Measurements from ENCODE around the gene NINL.
"Not testable (repeated sequence)": the region's sequence is repeated elsewhere in the genome, so short reads cannot be mapped to it uniquely, and the experiment has no call there.

Gene NINL

DNA sequence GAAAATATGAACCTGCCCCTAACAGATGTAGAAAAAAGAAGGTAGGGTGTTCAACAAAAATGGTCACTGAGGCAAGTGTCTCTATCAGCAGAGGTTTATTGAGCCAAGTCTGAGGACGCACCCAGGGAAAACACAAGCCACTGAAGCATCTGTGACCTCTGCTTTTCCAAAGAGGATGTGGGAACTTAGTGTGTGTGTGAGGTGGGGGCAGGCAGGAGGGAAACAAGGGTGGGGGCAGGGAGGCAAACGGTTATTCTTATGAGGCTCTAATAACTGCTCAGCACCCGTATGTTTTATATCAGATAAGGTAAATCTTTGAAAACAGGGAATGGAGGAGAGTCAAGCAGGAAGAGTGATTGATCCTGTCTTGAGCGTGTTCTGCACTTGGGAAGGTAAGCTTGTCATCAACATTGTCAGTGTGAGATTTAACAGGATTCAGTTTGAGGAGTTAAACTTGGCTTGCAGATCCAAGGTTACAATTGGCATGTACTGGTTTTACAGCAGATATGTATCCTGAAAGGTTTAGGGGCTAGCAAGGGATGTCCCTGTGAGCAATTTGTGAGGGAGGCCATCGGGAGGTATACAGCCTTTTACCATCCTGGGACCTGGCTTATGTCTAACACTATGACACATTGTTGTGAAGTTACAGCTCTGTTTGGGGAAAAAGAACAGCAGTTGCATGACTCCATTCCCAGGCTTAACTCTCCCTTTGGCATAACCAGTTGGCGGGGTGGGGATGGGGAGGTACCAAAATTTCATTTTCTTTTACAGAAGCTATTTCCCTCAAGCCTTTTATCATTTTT is 33.7 kb downstream of the NINL start:
- DNase-seq = no peak

DNA sequence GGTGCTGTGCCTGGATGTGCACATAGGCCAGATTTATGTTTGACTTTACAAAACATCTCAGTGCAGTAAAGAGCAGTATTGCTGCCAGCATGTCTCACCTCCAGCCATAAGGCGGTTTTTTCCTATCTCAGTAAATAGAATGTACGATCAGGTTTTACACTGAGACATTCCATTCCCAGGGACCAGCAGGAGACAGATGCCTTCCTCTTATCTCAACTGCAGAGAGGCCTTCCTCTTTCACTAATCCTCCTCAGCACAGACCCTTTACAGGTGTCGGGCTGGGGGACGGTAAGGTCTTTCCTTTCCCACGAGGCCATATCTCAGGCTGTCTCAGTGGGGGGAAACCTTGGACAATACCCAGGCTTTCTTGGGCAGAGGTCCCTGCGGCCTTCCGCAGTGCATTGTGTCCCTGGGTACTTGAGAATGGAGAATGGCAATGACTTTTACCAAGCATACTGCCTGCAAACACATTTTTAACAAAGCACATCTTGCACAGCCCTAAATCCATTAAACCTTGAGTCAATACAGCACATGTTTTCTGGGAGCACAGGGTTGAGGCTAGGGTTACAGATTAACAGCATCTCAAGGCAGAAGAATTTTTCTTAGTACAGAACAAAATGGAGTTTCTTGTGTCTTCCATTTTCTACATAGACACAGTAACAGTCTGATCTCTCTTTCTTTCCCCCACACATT is 34.5 kb downstream of the NINL start:
- not testable (repeated sequence) for DNase-seq

- no peak for DNase-seq
These were observed 35.4 kb downstream of the NINL start for GRCh38 chr20:25549843-25550477.

- DNase-seq = no peak
These were observed 36.1 kb downstream of the NINL start for GRCh38 chr20:25549172-25549773.

- no peak for DNase-seq
These were observed 36.7 kb downstream of the NINL start for GRCh38 chr20:25548613-25549086.

DNA sequence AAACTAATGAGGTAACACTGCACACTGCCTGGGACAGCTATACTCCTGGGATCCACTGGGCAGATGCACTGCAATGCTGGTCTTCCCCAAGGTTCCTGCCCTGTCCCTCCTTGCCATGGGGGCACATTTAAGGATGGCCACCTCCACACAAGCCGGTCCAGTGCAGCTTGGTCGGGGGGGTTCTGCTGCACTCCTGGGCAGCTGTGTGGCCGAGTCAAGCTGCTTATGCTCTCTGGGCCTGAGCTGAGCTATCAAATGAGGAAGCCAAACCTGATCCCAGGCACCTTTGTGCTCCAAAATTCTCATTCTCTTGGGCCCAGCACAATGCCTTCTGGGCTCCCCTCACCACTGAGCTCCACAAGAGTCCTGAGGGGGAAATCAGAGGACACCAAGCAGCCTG is 37.3 kb downstream of the NINL start:
- DNase-seq = no peak

DNA sequence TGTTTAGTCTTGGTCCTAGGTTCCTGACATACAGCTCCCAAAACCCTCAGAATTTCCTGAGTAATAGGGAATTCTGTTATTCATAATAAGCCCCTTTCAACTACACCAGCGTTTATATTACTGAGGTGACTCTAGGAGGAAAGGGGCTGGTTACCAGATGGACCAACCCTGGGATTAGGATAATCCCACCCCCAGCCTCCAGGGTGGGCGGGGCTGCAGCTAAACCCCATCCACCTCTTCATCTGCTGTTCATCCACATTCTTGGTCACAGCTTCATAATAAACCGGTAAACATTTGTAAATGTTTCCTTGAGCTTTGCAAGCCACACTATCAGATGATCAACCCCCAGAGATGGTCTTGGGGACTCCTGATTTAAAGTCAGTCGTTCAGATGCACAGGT is 38.3 kb downstream of the NINL start:
- no peak for DNase-seq

DNA sequence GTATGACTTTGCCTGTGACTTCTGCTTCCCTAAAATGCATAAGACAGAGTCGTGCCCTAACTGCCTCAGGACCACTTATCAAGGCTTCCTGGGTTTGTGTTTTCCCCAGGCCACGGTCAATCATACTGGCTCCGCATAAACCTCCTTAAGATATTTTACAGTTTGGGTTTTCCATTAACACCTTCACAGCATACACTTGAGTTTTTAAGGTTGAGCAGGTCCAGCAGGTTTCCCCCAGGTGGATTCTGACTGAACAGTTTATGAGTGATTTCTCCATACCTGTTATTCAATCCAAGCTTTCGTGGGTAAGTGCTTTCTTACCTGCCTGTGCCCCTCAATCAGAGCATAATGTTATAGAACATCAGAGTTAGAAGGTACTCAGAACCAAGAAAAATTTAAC is 39.3 kb downstream of the NINL start:
- DNase-seq = no peak

DNA sequence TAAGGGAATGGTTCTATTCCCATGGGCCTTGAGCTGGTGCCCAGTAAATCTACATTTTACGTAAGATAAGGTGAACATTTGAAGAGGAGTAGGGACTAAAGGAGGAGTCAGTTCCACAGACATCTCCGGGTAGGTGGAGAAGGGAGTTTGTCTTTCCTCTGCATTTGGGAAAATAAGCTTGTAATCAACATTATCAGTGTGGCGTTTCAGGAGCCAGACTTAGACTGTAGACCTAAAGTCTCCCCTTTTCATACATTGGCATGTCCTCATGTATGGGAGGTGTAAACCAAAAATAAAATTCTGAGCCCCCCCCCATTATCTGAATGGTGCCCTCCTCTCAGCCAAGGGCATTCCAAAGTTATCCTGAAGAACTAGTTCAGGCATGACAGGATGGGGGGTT is 40.2 kb downstream of the NINL start:
- DNase-seq = no peak

GRCh38 chr20:25544734-25545133 is 40.6 kb downstream of the NINL start:
- no peak for DNase-seq

- DNase-seq = no peak
These were observed 41.0 kb downstream of the NINL start for GRCh38 chr20:25544311-25544710.

DNA sequence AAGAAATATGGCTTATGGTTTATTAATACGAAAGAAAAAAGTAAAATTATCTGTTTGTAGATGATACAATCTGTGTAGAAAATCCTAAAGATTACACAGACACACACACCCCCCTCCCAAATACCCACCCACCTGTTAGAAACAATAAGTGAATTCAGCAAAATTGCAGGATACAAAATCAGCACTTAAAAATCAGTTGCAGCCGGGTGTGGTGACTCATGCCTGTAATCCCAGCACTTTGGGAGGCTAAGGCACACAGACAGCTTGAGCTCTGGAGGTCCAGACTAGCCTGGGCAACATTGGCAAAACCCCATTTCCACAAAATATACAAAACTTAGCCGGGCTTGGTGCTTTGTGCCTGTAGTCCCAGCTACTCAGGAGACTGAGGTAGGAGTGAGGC is 42.3 kb downstream of the NINL start:
- no peak for DNase-seq

DNA sequence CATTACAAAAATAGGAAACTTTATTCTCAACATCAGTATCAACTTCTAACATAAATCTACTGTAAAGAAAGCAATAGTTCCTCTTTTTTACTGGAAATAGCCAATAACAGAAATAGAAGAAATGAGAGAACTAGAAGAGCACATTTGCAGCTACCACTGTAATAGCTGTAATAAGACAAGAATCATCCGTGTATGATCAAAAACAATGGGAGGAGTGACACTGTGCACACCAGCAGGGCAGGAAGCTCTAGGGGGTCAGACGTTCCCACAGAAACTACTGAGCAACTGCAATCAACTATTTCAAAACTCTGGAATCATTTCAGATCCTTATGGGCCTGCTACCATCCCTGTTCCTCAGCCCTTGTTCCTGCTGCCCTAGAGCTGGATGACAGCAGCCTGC is 43.7 kb downstream of the NINL start:
- no peak for DNase-seq

DNA sequence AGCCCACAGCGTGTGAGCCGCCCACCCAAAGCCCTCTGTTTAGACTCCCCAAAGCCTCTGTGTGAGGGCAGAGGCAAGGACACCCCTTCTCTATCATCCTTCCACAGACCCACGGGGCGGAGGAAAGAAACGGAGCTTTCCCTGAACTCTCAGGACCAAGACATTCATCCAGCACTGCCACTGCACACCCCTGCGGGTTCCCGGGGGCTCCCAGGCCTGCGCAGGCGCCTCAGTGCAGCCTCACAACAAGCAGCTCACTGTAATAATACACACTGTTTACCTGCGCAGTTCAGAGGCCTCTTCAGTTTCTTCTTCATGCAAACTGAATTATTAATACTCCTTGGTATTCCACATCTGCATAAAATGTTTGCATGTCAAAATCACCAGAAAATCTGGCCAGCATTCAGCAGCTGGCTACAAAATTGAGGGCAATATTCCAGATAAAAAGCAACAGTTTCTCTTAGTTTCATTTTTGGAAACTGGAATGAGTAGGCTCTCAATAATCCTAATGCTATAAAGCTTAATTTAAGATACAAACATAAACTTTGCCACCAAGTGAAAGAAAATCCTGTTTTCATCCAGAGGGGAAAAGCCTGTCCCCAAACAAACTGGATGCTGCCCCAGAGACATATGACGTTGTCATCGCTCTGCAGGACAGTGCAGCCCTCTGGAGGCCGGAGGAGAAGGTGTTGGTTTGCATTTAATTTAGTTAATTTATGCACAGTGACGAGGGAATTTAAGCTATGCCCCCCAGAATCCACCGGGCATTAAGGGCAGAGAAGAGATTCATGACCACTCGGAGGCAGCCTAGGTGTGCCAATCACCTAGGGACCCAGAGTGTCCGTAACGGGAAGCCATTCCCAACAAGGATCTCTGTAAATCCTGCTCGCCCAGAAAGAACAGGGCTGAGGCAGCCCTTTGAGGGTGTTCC is 45.3 kb downstream of the NINL start:
- DNase-seq = no peak

- no peak for DNase-seq
These were observed 46.3 kb downstream of the NINL start for GRCh38 chr20:25538838-25539665.

- no peak for DNase-seq
These were observed 47.4 kb downstream of the NINL start for GRCh38 chr20:25537890-25538289.

- DNase-seq = no peak
These were observed 49.6 kb downstream of the NINL start for GRCh38 chr20:25535762-25536161.

DNA sequence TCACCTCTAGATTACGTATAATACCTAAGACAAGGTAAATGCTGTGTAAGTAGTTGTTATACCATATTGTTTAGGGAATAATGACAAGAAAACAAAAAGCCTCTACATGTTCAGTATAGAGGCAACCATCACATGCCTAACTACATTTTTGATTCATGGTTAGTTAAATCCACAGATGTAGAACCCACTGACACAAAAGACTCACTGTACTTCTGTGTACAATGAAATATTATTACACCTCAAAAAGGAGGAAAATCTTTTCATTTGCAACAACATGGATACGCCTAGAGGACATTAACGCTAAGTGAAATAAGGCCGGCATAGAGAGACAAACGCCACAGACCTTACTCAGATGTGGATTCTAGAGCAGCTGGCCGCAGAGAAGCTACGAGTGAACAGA is 50.5 kb downstream of the NINL start:
- no peak for DNase-seq

DNA sequence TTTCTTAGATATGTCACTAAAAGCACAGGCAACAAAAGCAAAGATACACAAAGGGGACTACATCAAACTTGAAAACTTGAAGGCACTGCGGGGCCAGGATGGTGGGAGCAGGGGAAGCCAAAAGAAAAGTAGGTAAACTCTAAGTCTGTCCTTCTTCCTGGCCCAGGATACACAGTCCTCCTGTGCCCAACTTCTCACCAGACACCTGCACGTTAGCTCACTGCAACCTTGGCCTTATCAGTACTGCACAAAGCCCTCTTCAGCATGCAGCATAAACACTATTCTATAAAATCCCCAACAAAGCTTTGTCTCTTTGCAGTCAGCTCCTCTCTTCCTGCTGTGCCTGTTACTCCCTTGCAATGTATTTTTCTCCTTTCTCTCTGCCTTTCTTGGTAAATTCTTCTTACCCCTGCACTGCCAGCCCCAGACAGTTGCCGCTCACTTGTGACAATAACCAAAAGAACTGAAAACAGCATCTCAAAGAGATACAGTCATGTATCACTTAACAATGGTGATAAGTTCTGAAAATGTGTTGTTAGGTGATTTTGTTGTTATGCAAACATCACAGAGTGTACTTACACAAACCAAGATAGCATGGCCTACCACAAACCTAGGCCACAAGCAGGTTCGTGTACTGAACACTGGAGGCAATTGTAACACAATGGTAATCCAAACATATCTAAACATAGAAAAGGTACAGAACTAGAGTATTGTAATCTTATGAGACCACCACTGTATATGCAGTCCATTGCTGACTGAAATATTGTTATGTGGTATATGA is 51.2 kb downstream of the NINL start:
- no peak for DNase-seq

GRCh38 chr20:25532971-25533391 is 52.4 kb downstream of the NINL start:
- DNase-seq = no peak

All from activated effector memory CD4-positive, alpha-beta T cell treated with anti-CD3 and anti-CD28 coated beads, Interleukin-2, amount 50 U/mL, for 16 hours (primary cell).